ENCODE results near the gene CUTA. TPM values are rescaled to one million over a fixed set of nuclear protein-coding genes. Genes with fewer than 3 reads are reported as not detected.
A peak's percentile ranks its signal among the peaks of the same experiment; 100 is the strongest.

Gene CUTA
- total RNA-seq, 1 experiment from 2014 or later = 212 TPM

GRCh38 chr6:33426590-33427511 lies 8.9 kb upstream of the CUTA start:
- Mint-ChIP-seq H3K27me3 (ENCODE audit: insufficient read depth, unreplicated experiment) (no peaks in the 10 kb centered on the region), H3K4me1 (ENCODE audit: insufficient read depth, unreplicated experiment) (peaks cover 64% of the 10 kb centered on the region), H3K27ac (ENCODE audit: low read depth, unreplicated experiment) (peak overlapping the region; percentile 85), H3K4me3 (ENCODE audit: unreplicated experiment) (peak overlapping the region; percentile 97), H3K9me3 (ENCODE audit: unreplicated experiment) (no peaks in the 10 kb centered on the region), H3K36me3 (ENCODE audit: insufficient read depth, unreplicated experiment) (no peaks in the 10 kb centered on the region)
- intact Hi-C loops (cut with micrococcal nuclease) = loop anchor here (5.0 to 10.0 kb wide), 2 partner anchors 130 to 278 kb away; partner anchors contain the start of gene RGL2
- DNase-seq (ENCODE audit: unreplicated experiment) = no peak
- TF ChIP-seq CTCF (IDR thresholded peaks at IDR 0.05; ENCODE audit: unreplicated experiment) = no peak
- ChIA-PET POLR2A (interaction anchor here (0.6 to 3.2 kb wide), 17 partner anchors 10 to 1273 kb away, joined by 3 to 35 read pairs (median 5); partner anchors contain the start of genes BAK1, CUTA, HSD17B8 and PHF1), CTCF (interaction anchor here (0.6 to 1.3 kb wide), 7 partner anchors 10 to 198 kb away, joined by 3 to 4 read pairs (median 3); no protein-coding TSS in a partner anchor)
- BruUV-seq (replicated peaks) = no TSS peak

- intact Hi-C loops (cut with micrococcal nuclease) = loop anchor here (1.0 to 10.0 kb wide), 3 partner anchors 35 to 279 kb away; partner anchors contain the start of genes KIFC1 and RGL2
- POLR2A ChIA-PET = interaction anchor here (0.5 to 3.2 kb wide), 28 partner anchors 9 to 1691 kb away, joined by 3 to 35 read pairs (median 5); partner anchors contain the start of genes BAK1, CUTA, HSD17B8 and PFDN6
- TF ChIP-seq CTCF (IDR thresholded peaks at IDR 0.05; ENCODE audit: unreplicated experiment) = peak; percentile 68
Observed at GRCh38 chr6:33425668-33426577, 8.0 kb upstream of the CUTA start.

GRCh38 chr6:33424855-33425667 lies 7.2 kb upstream of the CUTA start:
- peak overlapping the region; percentile 85 for H3K27ac Mint-ChIP-seq (ENCODE audit: low read depth, unreplicated experiment)
- no peaks in the 10 kb centered on the region for H3K36me3 Mint-ChIP-seq (ENCODE audit: insufficient read depth, unreplicated experiment)
- TSS peak; percentile 89 for BruUV-seq (replicated peaks)
- TF ChIP-seq CTCF (IDR thresholded peaks at IDR 0.05; ENCODE audit: unreplicated experiment) = no peak
- peaks cover 54% of the 10 kb centered on the region for H3K4me1 Mint-ChIP-seq (ENCODE audit: insufficient read depth, unreplicated experiment)
- intact Hi-C loops (cut with micrococcal nuclease) = loop anchor here (1.0 to 10.0 kb wide), 3 partner anchors 34 to 280 kb away; partner anchors contain the start of genes KIFC1 and RGL2
- ChIA-PET POLR2A (interaction anchor here (0.5 to 3.2 kb wide), 23 partner anchors 8 to 1690 kb away, joined by 3 to 35 read pairs (median 5); partner anchors contain the start of genes BAK1, CUTA, HSD17B8 and PFDN6), CTCF (interaction anchor here (0.6 to 1.3 kb wide), 10 partner anchors 11 to 143 kb away, joined by 3 to 6 read pairs (median 4); no protein-coding TSS in a partner anchor)
- no peaks in the 10 kb centered on the region for H3K27me3 Mint-ChIP-seq (ENCODE audit: insufficient read depth, unreplicated experiment)
- peak overlapping the region; percentile 97 for H3K4me3 Mint-ChIP-seq (ENCODE audit: unreplicated experiment)
- H3K9me3 Mint-ChIP-seq (ENCODE audit: unreplicated experiment) = no peaks in the 10 kb centered on the region
- DNase-seq (ENCODE audit: unreplicated experiment) = no peak

More at GRCh38 chr6:33425668-33426577, 8.0 kb upstream of the CUTA start:
- H3K9me3 Mint-ChIP-seq (ENCODE audit: unreplicated experiment) = no peaks in the 10 kb centered on the region
- no peaks in the 10 kb centered on the region for H3K27me3 Mint-ChIP-seq (ENCODE audit: insufficient read depth, unreplicated experiment)
- peak overlapping the region; percentile 85 for H3K27ac Mint-ChIP-seq (ENCODE audit: low read depth, unreplicated experiment)
- peak; percentile 83 for DNase-seq (ENCODE audit: unreplicated experiment)
- H3K4me3 Mint-ChIP-seq (ENCODE audit: unreplicated experiment) = peak overlapping the region; percentile 97
- no TSS peak for BruUV-seq (replicated peaks)
- H3K36me3 Mint-ChIP-seq (ENCODE audit: insufficient read depth, unreplicated experiment) = no peaks in the 10 kb centered on the region
- peaks cover 61% of the 10 kb centered on the region for H3K4me1 Mint-ChIP-seq (ENCODE audit: insufficient read depth, unreplicated experiment)
- CTCF ChIA-PET = interaction anchor here (0.6 to 1.3 kb wide), 11 partner anchors 9 to 199 kb away, joined by 3 to 6 read pairs (median 4); no protein-coding TSS in a partner anchor

Measured in MCF 10A (cell line).